HG02870 (cell line): Measurements from ENCODE around the gene MLPH.
A peak's percentile ranks its signal among the peaks of the same experiment; 100 is the strongest.

Experiments
- ATAC-seq: cut with Tn5 transposase; IDR thresholded peaks from one replicate; pipeline ENCODE4 v1.9.1; 2021; ENCODE audit warnings: mild to moderate bottlenecking, moderate library complexity; ENCODE audit not compliant: unreplicated experiment

Gene MLPH

GRCh38 chr2:237540223-237540775, 53.2 kb downstream of the MLPH start:
- no peak for ATAC-seq

DNA sequence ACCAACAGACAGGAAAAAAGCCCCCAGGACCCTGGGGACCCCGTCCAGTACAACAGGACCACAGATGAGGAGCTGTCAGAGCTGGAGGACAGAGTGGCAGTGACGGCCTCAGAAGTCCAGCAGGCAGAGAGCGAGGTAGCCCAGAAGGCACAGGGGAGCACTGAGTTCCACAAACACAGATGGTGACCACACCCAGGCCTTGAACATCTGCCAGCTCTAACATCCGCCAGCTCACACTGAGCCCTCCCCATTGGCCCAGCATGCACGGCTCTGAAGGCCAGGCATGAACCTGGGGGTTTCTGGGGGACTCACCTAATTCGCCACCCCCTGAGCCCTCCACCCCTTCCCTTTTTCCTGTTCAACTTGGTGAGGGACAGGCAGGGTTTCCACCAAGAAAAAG, 53.8 kb downstream of the MLPH start:
- no peak for ATAC-seq

DNA sequence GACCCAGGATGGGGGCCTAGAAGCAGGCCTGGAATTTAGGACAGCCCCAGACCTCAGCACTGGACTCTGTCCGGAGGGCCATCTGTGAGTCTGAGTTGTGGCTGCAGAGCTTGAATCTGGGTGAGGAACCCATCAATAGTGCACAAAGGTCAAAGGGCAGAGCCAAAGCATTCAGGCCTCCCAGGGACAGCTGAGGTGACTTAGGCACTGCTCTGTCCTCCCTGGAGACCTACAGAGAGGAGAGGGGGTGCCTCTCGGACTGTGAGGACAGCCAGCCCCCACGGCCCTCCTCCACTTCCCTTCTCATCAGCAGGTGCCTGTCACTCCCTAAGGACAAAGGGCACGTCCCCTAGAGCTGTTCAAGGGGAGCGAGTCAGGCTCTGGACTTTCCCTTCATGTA, 54.2 kb downstream of the MLPH start:
- ATAC-seq: no peak

- no peak for ATAC-seq
These were observed 55.1 kb downstream of the MLPH start for GRCh38 chr2:237542001-237542704.

GRCh38 chr2:237546040-237546875, 59.2 kb downstream of the MLPH start:
- no peak for ATAC-seq

DNA sequence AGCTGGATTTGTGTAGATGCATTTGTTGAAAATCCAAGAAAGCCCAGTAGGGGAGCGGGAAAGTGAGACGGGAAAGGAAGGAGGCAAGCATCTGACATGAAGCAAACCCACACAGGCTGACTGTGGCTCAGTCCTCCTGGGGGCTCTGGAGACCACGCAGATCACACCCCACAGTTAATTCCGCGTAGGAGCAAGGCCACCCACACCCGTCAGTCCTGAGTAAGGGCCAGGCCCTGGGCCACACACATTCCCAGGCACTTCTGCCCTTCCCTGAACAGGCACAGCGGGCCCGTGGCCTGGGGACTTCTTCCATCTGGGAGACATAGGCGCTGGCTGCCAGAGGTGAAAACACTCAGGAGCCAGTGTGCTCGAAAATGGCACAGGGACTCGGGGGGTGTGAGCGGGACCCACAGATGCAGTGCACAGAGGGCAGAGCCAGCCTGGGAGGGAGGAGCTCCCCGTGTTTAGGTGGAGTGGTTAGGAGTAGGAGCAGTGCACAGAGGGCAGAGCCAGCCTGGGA, 59.9 kb downstream of the MLPH start:
- no peak for ATAC-seq

DNA sequence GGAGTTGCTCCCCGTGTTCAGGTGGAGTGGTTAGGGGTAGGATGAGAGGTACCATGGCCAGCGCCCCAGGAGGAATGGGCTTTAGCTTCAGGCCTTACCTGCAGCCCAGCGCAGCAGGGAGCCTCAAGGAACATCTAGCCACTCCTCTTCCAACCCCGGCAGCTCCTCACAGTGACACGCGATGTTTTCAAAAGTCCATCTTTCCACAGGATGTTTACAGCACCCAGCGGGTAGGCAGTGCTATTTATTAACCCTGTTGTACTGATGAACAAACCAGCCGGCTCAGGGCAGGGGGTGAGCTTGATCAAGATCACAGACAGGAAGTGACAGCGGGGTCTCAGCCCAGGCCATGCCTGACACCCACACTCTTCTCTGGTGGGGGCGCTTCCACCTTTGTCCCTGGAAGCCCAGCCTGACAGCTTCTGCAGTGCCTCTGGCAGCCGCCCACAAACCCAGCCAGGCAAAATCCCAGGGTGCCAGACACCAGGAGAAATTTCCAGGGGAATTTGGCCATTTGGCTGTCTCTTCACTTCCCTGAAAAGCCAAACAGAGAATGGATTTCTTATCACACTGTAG, 60.9 kb downstream of the MLPH start:
- no peak for ATAC-seq

- no peak for ATAC-seq
These were observed 62.2 kb downstream of the MLPH start for GRCh38 chr2:237549216-237549615.

DNA sequence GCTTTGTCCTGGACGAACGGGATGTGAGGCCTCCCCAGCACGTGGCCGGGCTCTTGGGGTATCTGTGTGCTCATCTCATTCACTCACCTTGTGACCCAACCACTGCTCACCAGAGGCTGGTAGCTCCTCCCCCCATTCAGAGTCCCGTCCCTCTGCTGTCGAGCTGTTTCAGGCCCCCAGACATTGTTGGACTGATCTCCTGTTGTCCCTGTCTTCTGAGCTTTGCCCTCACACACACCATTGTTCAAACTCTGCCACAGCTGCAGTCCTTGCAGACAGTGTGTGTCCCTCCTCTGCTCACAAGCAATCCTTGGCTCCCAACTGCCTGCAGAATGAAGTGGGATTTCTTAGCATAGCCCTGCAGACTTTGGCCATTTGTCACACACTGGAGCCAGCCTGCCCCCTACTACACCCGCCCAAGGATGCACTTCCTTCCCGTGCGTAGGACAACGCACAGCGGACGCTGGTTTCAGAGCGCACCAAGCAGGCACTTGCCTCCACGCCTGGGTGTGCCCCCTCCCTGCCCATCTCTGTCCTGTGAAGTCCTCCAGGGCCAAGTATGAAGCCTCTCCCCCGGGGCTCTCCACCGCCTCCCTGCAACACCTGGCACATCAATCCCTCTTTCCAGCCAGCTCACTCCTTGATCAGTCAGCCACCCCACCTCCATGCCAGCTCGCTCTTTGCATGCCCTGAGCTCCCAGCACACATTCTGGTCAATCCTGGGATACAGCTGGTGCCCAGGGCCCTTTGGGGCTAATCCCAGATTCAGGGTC, 62.8 kb downstream of the MLPH start:
- no peak for ATAC-seq

- ATAC-seq: no peak
These were observed 64.1 kb downstream of the MLPH start for GRCh38 chr2:237551071-237551574.

DNA sequence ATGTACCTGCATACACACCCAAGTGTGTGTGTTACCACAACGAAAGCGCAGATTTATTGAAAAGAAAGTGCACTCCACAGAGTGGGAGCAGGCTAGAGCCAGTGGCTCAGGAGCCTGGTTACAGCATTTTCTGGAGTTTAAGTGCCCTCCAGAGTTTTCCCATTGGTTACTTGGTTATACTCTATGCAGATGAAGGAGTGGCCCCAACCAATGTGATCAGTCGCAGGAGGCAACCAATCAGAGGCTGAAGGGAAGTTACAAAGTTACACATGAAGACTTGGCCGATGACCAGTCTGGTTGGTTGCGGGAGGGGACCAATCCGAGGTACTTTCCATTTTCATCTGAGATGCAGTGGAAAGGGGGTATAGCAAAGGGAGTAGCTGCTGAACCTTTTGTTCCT, 65.9 kb downstream of the MLPH start:
- no peak for ATAC-seq

GRCh38 chr2:237553948-237554347, 66.9 kb downstream of the MLPH start:
- ATAC-seq: no peak

- ATAC-seq: no peak
These were observed 68.5 kb downstream of the MLPH start for GRCh38 chr2:237555560-237555959.

GRCh38 chr2:237556773-237557632, 70.0 kb downstream of the MLPH start:
- ATAC-seq: peak; percentile 92

- no peak for ATAC-seq
These were observed 70.6 kb downstream of the MLPH start for GRCh38 chr2:237557633-237558015.

DNA sequence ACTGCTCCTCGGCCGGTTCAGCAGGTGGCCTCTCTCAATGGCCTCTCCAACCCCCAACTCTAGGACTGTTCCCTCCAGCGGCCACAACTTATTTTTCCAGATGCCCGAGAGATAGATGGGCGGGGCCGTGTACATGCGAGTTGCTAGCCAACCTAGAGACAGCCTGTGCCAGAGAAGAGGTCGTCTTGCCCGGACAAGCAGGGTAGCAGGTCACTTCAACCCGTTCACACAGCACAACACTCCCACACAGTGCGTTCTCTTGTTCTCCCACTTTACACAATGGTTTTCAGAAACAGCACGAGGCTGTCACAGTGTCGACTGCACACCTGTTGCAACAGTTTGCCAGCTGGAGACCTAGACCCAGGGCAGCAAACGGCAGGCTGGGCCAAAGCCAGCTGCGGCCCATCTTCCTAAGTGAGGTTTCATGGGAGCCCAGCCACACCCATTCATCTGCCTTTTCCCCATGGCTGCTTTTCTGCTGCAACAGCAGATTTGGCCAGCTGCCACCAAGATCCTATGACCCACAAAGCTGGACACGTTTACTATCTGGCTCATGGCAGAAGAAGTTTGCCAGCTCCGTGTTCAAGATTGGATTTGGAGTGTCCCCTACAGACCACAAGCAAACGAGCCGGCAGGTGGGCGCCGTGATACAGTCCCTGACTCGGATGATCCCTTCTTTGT, 72.0 kb downstream of the MLPH start:
- ATAC-seq: no peak

DNA sequence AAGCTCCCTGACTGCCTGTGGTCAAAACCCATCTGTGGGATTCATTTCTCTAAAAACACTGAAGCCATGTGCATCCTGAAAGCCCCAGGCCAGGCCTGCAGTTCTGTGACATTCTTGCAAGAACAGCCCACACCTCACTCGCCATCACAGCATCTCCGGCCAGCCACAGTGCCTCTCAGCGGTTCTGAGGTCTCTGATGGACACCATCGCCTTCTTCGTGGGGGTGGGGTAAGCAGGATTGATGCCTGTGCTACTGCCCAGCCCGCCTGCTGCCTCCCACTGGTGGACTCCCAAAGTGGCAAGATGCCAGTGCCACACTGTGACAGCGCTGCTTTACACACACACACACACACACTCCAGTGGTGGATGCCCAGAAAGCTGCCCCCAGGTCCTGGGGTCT, 74.2 kb downstream of the MLPH start:
- no peak for ATAC-seq

GRCh38 chr2:237563816-237564215, 76.8 kb downstream of the MLPH start:
- no peak for ATAC-seq

DNA sequence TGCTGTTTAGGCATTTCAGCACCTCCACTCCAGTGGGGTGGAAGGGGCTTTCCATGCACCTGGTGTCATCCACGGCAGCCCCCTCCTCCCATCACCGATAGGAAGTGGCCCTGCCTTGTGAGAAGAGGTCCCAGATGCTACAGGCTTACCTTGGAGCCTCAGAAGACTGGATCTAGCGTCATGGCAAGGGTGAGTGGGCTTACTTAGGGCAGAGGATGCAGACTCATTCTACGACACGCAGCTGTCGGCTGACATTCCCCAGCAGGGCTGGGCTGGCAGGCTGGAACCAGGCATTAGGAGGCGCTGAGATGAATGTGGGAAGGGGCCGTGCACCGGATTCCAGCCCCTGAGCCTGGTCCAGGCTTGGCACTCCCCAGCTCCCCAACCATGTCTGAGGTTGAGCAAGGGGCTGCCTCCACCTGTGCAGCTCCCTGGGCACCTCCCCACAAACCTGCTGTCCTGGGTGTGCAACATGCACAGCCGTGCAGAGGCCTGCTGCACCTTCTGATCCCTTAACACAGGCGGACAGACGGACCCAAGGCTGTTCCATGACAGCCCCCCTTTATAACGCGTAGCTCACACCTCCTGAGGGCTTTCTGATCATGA, 77.6 kb downstream of the MLPH start:
- ATAC-seq: no peak
